ENCODE results near the gene SLC9A3. TPM values are rescaled to one million over a fixed set of nuclear protein-coding genes. Genes with fewer than 3 reads are reported as not detected.

Gene SLC9A3
- total RNA-seq, 4 donors from 2014 or later = 2.4 to 3.8 (median 3.5) TPM

GRCh38 chr5:505951-506525, 18.2 kb downstream of the SLC9A3 start:
- 60 to 74% methylated on average over 15 to 21 of the region's 30 CpGs for WGBS, 2 donors
- intact Hi-C loops (cut with DNase I) = no loop called here
- Histone ChIP-seq H3K27ac (no peak overlapping the region), H3K4me1 (peaks cover 8 to 34% (median 18%) of the 10 kb centered on the region in 3 donors), H3K4me3 (no peak overlapping the region), H3K9me3 (no peaks in the 10 kb centered on the region), H3K36me3 (no peaks in the 10 kb centered on the region), H3K27me3 (peaks cover 0 to 80% (median 0%) of the 10 kb centered on the region in 4 donors)
- DNase-seq = no peak
- TF ChIP-seq POLR2A (IDR thresholded peaks at IDR 0.05) = no peak
- no peak for TF ChIP-seq CTCF (IDR thresholded peaks at IDR 0.05)

GRCh38 chr5:504326-505154, 19.7 kb downstream of the SLC9A3 start:
- no peak for DNase-seq
- no peak overlapping the region for H3K27ac ChIP-seq
- no peaks in the 10 kb centered on the region for H3K9me3 ChIP-seq
- intact Hi-C loops (cut with DNase I) = no loop called here
- no peak for TF ChIP-seq CTCF (IDR thresholded peaks at IDR 0.05)
- no peak for TF ChIP-seq POLR2A (IDR thresholded peaks at IDR 0.05)
- H3K27me3 ChIP-seq = peaks cover 0 to 80% (median 0%) of the 10 kb centered on the region in 4 donors
- no CpG with 5 or more reads among the region's 33 CpGs for WGBS, 2 donors
- no peaks in the 10 kb centered on the region for H3K36me3 ChIP-seq
- peaks cover 8 to 25% (median 12%) of the 10 kb centered on the region in 3 donors for H3K4me1 ChIP-seq
- H3K4me3 ChIP-seq = no peak overlapping the region

- Histone ChIP-seq H3K27ac (no peak overlapping the region), H3K27me3 (peaks cover 0 to 86% (median 0%) of the 10 kb centered on the region in 4 donors), H3K36me3 (no peaks in the 10 kb centered on the region), H3K9me3 (no peaks in the 10 kb centered on the region), H3K4me3 (no peak overlapping the region), H3K4me1 (peaks cover 8 to 22% (median 11%) of the 10 kb centered on the region in 3 donors)
- no peak for DNase-seq
- 70 to 81% methylated on average over 30 to 36 of the region's 36 CpGs for WGBS, 2 donors
- intact Hi-C loops (cut with DNase I) = no loop called here
- TF ChIP-seq POLR2A (IDR thresholded peaks at IDR 0.05) (no peak), CTCF (IDR thresholded peaks at IDR 0.05) (no peak)
These were observed 21.7 kb downstream of the SLC9A3 start for GRCh38 chr5:502325-503079.

- Histone ChIP-seq H3K4me1 (peaks cover 8 to 22% (median 11%) of the 10 kb centered on the region in 3 donors), H3K27me3 (peaks cover 0 to 93% (median 0%) of the 10 kb centered on the region in 4 donors), H3K4me3 (peak overlapping the region in 2 of 4 donors; percentile 9 to 36), H3K27ac (no peak overlapping the region), H3K36me3 (no peaks in the 10 kb centered on the region), H3K9me3 (no peaks in the 10 kb centered on the region)
- TF ChIP-seq POLR2A (IDR thresholded peaks at IDR 0.05) (no peak), CTCF (IDR thresholded peaks at IDR 0.05) (no peak)
- intact Hi-C loops (cut with DNase I) = no loop called here
- DNase-seq = no peak
- WGBS, 2 donors = 45 to 55% methylated on average over 4 to 12 of the region's 23 CpGs
These were observed 22.4 kb downstream of the SLC9A3 start for GRCh38 chr5:501831-502184.

Measured in esophagus squamous epithelium (tissue), 5 donors.